GM23338 (cell line): ENCODE data around the gene RAVER1. TPM values are rescaled to one million over a fixed set of nuclear protein-coding genes. Genes with fewer than 3 reads are reported as not detected.

Source experiments
- ATAC-seq: fragments of 200-7000 bp; cut with Tn5 transposase; 3 replicates; pipeline ENCODE4 v1.9.1; 2020
- DNase-seq: peaks from one replicate; pipeline ENCODE4 v3.0.0-alpha.2; 2015; ENCODE audit warnings: low spot score
- H2AFZ ChIP-seq: fragments of 200-600 bp; sonication (generic); 2 replicates; pipeline ENCODE4 v1.8.0; 2016; ENCODE audit warnings: antibody characterized with exemption, mild to moderate bottlenecking, moderate library complexity
- H3F3A ChIP-seq: fragments of 200-600 bp; sonication (generic); replicated peaks from 2 replicates; pipeline ENCODE4 v1.8.0; 2017; ENCODE audit warnings: antibody characterized with exemption, mixed run types, low read depth
- H3K27ac ChIP-seq: fragments of 200-600 bp; sonication (generic); 2 replicates; pipeline ENCODE4 v1.6.1; 2016; ENCODE audit warnings: low read depth
- H3K27me3 ChIP-seq: fragments of 200-600 bp; sonication (generic); 2 replicates; pipeline ENCODE4 v1.8.0; 2016; ENCODE audit warnings: mild to moderate bottlenecking, mixed run types, moderate library complexity; ENCODE audit not compliant: insufficient read depth
- H3K36me3 ChIP-seq: fragments of 200-600 bp; sonication (generic); 2 replicates; pipeline ENCODE4 v1.8.0; 2016; ENCODE audit warnings: mild to moderate bottlenecking; ENCODE audit not compliant: insufficient read depth
- H3K4me1 ChIP-seq: fragments of 200-600 bp; sonication (generic); 2 replicates; pipeline ENCODE4 v1.8.0; 2016; ENCODE audit warnings: mild to moderate bottlenecking, moderate library complexity; ENCODE audit not compliant: insufficient read depth
- H3K4me2 ChIP-seq: fragments of 200-600 bp; sonication (generic); 2 replicates; pipeline ENCODE4 v1.7.1; 2017; ENCODE audit warnings: mixed run types
- H3K4me3 ChIP-seq: fragments of 200-600 bp; sonication (generic); 2 replicates; pipeline ENCODE4 v1.6.1; 2016; ENCODE audit warnings: mixed run types
- H3K79me2 ChIP-seq: fragments of 200-600 bp; sonication (generic); replicated peaks from 2 replicates; pipeline ENCODE4 v1.8.0; 2017; ENCODE audit warnings: mild to moderate bottlenecking; ENCODE audit not compliant: insufficient read depth
- H3K9me2 ChIP-seq: fragments of 200-600 bp; sonication (generic); 2 replicates; pipeline ENCODE4 v1.8.0; 2017; ENCODE audit not compliant: insufficient read depth
- H4K20me1 ChIP-seq: fragments of 200-600 bp; sonication (generic); replicated peaks from 2 replicates; pipeline ENCODE4 v1.8.0; 2017; ENCODE audit warnings: mild to moderate bottlenecking; ENCODE audit not compliant: insufficient read depth
- H3K27ac Mint-ChIP-seq: 2 replicates; pipeline ENCODE4 v1.8.0; 2020; ENCODE audit warnings: inconsistent platforms, mild to moderate bottlenecking, moderate library complexity, mixed read lengths
- H3K27me3 Mint-ChIP-seq: 3 replicates; pipeline ENCODE4 v1.8.0; 2022; ENCODE audit warnings: low read depth, mild to moderate bottlenecking, moderate library complexity, mixed read lengths, inconsistent platforms; ENCODE audit not compliant: insufficient read depth, poor library complexity
- H3K36me3 Mint-ChIP-seq: 3 replicates; pipeline ENCODE4 v1.8.0; 2021; ENCODE audit warnings: low read depth, mild to moderate bottlenecking, inconsistent platforms, moderate library complexity, mixed read lengths
- H3K4me1 Mint-ChIP-seq: 3 replicates; pipeline ENCODE4 v1.8.0; 2020; ENCODE audit warnings: mild to moderate bottlenecking, inconsistent platforms, mixed read lengths
- H3K4me3 Mint-ChIP-seq: 3 replicates; pipeline ENCODE4 v1.8.0; 2021; ENCODE audit warnings: moderate library complexity, mild to moderate bottlenecking, inconsistent platforms, mixed read lengths
- H3K9me3 Mint-ChIP-seq: 3 replicates; pipeline ENCODE4 v1.8.0; 2020; ENCODE audit warnings: moderate library complexity, mild to moderate bottlenecking, inconsistent platforms, mixed read lengths
- CREB1 ChIP-seq: fragments of 250-450 bp; sonication (Bioruptor Pico); IDR thresholded peaks from 2 replicates; pipeline ENCODE4 v1.5.0; 2020; ENCODE audit warnings: low read depth, mild to moderate bottlenecking, moderate library complexity
- EZH2 ChIP-seq: fragments of 200-600 bp; sonication (generic); IDR thresholded peaks from one replicate; pipeline ENCODE4 v1.8.0; 2017; ENCODE audit warnings: antibody characterized with exemption, mild to moderate bottlenecking, low read depth; ENCODE audit not compliant: unreplicated experiment
- EZH2phosphoT487 ChIP-seq: fragments of 200-600 bp; sonication (generic); IDR thresholded peaks from one replicate; pipeline ENCODE4 v1.8.1; 2018; ENCODE audit warnings: antibody characterized with exemption; ENCODE audit not compliant: unreplicated experiment
- JUNB ChIP-seq: IDR thresholded peaks from one replicate; pipeline ENCODE4 v1.6.1; 2016; ENCODE audit warnings: antibody characterized with exemption; ENCODE audit not compliant: unreplicated experiment
- NANOG ChIP-seq: IDR thresholded peaks from 2 replicates; pipeline ENCODE4 v1.6.1; 2016; ENCODE audit warnings: antibody characterized with exemption, borderline replicate concordance
- POLR2AphosphoS5 ChIP-seq: IDR thresholded peaks from 2 replicates; pipeline ENCODE4 v1.6.1; 2016; ENCODE audit warnings: antibody characterized with exemption, low read depth
- STAT1 ChIP-seq: IDR thresholded peaks from one replicate; pipeline ENCODE4 v1.6.1; 2016; ENCODE audit warnings: antibody characterized with exemption; ENCODE audit not compliant: unreplicated experiment
- ZNF114 ChIP-seq: fragments of 250-450 bp; sonication (Bioruptor Pico); IDR thresholded peaks from 2 replicates; pipeline ENCODE4 v1.5.0; 2020; ENCODE audit warnings: mild to moderate bottlenecking, moderate library complexity
- ZNF331 ChIP-seq: fragments of 250-450 bp; sonication (Bioruptor Pico); IDR thresholded peaks from 2 replicates; pipeline ENCODE4 v1.5.0; 2020; ENCODE audit warnings: low read depth, mild to moderate bottlenecking, moderate library complexity
- polyA plus RNA-seq: library from polyadenylated mRNA; unstranded; fragments of >200 nt; fragmentation: Nextera tagmentation; extraction: Ambion mirVana; gene quantifications from 2 replicates; pipeline ENCODE4 v1.2.1, GENCODE V29; 2016
- total RNA-seq: library from RNA; depleted of rRNA; stranded (reverse); fragments of >200 nt; shearing (Covaris generic); gene quantifications from 2 replicates; pipeline ENCODE4 v1.2.3, GENCODE V29; 2014
- TF ChIP-seq, protein P1 (sequence below): IDR thresholded peaks from 2 replicates; pipeline ENCODE4 v1.6.1; 2016; ENCODE audit warnings: antibody characterized with exemption
- TF ChIP-seq, protein P2 (sequence below), 2 experiments: fragments of 200-600 bp in 1 of 2; sonication (generic) in 1 of 2; conservative IDR thresholded peaks; 2 replicates each; pipeline versions ENCODE4 v1.5.1 to v1.6.1; 2016 to 2017; ENCODE audit warnings: antibody characterized with exemption in 2 of 2, low read depth in 2 of 2, mild to moderate bottlenecking in 2 of 2, moderate library complexity in 1 of 2
- TF ChIP-seq, protein P3 (sequence below): fragments of 250-450 bp; sonication (Bioruptor Pico); IDR thresholded peaks from 2 replicates; pipeline ENCODE4 v1.5.0; 2020; ENCODE audit warnings: mild to moderate bottlenecking, moderate library complexity
- TF ChIP-seq, protein P4 (sequence below): IDR thresholded peaks from one replicate; pipeline ENCODE4 v1.6.1; 2018; ENCODE audit warnings: antibody characterized with exemption; ENCODE audit not compliant: unreplicated experiment

Gene RAVER1
- total and polyA plus RNA-seq, 2 experiments from 2014 or later = 25.5 to 88.3 TPM

DNA sequence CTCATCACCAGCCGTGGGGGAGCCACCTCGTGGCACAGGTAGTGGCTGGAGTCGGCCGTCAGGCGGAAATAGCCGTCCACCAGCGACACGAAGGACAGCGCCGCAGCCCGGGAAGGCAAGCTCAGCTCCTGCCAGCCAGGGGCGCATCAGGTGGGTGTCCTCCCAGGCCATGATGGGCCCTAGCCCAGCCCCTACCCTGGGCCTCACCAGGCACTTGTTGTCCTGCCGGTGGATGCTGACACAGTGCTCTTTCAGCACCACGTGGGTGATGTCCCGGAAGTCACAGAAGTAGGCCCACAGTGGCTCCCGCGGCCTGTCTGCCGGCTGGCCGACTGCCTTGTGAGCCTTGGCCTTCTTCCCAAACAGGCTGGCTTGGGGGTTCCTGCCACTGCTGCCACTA is 31.3 kb upstream of the RAVER1 start:
- H3K4me2 ChIP-seq = no peak overlapping the region
- H3K27me3 ChIP-seq = no peaks in the 10 kb centered on the region
- TF ChIP-seq EZH2phosphoT487 (no peak), CREB1 (CRISPR knock-in tag) (no peak), ZNF114 (no peak), JUNB (no peak), POLR2AphosphoS5 (no peak), EZH2 (no peak), ZNF331 (CRISPR knock-in tag) (no peak), NANOG (no peak), STAT1 (no peak)
- TF ChIP-seq, protein P1, sequence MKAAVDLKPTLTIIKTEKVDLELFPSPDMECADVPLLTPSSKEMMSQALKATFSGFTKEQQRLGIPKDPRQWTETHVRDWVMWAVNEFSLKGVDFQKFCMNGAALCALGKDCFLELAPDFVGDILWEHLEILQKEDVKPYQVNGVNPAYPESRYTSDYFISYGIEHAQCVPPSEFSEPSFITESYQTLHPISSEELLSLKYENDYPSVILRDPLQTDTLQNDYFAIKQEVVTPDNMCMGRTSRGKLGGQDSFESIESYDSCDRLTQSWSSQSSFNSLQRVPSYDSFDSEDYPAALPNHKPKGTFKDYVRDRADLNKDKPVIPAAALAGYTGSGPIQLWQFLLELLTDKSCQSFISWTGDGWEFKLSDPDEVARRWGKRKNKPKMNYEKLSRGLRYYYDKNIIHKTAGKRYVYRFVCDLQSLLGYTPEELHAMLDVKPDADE = no peak
- TF ChIP-seq, protein P2, sequence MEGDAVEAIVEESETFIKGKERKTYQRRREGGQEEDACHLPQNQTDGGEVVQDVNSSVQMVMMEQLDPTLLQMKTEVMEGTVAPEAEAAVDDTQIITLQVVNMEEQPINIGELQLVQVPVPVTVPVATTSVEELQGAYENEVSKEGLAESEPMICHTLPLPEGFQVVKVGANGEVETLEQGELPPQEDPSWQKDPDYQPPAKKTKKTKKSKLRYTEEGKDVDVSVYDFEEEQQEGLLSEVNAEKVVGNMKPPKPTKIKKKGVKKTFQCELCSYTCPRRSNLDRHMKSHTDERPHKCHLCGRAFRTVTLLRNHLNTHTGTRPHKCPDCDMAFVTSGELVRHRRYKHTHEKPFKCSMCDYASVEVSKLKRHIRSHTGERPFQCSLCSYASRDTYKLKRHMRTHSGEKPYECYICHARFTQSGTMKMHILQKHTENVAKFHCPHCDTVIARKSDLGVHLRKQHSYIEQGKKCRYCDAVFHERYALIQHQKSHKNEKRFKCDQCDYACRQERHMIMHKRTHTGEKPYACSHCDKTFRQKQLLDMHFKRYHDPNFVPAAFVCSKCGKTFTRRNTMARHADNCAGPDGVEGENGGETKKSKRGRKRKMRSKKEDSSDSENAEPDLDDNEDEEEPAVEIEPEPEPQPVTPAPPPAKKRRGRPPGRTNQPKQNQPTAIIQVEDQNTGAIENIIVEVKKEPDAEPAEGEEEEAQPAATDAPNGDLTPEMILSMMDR (conservative IDR thresholded peaks at IDR 0.05; ENCODE audit: low read depth in 2 of 2) = no peak
- TF ChIP-seq, protein P3, sequence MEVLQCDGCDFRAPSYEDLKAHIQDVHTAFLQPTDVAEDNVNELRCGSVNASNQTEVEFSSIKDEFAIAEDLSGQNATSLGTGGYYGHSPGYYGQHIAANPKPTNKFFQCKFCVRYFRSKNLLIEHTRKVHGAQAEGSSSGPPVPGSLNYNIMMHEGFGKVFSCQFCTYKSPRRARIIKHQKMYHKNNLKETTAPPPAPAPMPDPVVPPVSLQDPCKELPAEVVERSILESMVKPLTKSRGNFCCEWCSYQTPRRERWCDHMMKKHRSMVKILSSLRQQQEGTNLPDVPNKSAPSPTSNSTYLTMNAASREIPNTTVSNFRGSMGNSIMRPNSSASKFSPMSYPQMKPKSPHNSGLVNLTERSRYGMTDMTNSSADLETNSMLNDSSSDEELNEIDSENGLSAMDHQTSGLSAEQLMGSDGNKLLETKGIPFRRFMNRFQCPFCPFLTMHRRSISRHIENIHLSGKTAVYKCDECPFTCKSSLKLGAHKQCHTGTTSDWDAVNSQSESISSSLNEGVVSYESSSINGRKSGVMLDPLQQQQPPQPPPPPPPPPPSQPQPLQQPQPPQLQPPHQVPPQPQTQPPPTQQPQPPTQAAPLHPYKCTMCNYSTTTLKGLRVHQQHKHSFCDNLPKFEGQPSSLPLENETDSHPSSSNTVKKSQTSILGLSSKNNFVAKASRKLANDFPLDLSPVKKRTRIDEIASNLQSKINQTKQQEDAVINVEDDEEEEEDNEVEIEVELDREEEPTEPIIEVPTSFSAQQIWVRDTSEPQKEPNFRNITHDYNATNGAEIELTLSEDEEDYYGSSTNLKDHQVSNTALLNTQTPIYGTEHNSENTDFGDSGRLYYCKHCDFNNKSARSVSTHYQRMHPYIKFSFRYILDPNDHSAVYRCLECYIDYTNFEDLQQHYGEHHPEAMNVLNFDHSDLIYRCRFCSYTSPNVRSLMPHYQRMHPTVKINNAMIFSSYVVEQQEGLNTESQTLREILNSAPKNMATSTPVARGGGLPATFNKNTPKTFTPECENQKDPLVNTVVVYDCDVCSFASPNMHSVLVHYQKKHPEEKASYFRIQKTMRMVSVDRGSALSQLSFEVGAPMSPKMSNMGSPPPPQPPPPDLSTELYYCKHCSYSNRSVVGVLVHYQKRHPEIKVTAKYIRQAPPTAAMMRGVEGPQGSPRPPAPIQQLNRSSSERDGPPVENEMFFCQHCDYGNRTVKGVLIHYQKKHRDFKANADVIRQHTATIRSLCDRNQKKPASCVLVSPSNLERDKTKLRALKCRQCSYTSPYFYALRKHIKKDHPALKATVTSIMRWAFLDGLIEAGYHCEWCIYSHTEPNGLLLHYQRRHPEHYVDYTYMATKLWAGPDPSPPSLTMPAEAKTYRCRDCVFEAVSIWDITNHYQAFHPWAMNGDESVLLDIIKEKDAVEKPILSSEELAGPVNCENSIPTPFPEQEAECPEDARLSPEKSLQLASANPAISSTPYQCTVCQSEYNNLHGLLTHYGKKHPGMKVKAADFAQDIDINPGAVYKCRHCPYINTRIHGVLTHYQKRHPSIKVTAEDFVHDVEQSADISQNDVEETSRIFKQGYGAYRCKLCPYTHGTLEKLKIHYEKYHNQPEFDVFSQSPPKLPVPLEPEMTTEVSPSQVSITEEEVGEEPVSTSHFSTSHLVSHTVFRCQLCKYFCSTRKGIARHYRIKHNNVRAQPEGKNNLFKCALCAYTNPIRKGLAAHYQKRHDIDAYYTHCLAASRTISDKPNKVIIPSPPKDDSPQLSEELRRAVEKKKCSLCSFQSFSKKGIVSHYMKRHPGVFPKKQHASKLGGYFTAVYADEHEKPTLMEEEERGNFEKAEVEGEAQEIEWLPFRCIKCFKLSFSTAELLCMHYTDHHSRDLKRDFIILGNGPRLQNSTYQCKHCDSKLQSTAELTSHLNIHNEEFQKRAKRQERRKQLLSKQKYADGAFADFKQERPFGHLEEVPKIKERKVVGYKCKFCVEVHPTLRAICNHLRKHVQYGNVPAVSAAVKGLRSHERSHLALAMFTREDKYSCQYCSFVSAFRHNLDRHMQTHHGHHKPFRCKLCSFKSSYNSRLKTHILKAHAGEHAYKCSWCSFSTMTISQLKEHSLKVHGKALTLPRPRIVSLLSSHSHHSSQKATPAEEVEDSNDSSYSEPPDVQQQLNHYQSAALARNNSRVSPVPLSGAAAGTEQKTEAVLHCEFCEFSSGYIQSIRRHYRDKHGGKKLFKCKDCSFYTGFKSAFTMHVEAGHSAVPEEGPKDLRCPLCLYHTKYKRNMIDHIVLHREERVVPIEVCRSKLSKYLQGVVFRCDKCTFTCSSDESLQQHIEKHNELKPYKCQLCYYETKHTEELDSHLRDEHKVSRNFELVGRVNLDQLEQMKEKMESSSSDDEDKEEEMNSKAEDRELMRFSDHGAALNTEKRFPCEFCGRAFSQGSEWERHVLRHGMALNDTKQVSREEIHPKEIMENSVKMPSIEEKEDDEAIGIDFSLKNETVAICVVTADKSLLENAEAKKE (CRISPR knock-in tag) = no peak
- TF ChIP-seq, protein P4, sequence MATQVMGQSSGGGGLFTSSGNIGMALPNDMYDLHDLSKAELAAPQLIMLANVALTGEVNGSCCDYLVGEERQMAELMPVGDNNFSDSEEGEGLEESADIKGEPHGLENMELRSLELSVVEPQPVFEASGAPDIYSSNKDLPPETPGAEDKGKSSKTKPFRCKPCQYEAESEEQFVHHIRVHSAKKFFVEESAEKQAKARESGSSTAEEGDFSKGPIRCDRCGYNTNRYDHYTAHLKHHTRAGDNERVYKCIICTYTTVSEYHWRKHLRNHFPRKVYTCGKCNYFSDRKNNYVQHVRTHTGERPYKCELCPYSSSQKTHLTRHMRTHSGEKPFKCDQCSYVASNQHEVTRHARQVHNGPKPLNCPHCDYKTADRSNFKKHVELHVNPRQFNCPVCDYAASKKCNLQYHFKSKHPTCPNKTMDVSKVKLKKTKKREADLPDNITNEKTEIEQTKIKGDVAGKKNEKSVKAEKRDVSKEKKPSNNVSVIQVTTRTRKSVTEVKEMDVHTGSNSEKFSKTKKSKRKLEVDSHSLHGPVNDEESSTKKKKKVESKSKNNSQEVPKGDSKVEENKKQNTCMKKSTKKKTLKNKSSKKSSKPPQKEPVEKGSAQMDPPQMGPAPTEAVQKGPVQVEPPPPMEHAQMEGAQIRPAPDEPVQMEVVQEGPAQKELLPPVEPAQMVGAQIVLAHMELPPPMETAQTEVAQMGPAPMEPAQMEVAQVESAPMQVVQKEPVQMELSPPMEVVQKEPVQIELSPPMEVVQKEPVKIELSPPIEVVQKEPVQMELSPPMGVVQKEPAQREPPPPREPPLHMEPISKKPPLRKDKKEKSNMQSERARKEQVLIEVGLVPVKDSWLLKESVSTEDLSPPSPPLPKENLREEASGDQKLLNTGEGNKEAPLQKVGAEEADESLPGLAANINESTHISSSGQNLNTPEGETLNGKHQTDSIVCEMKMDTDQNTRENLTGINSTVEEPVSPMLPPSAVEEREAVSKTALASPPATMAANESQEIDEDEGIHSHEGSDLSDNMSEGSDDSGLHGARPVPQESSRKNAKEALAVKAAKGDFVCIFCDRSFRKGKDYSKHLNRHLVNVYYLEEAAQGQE = no peak
- H3K79me2 ChIP-seq = no peaks in the 10 kb centered on the region
- no peak overlapping the region for H3K4me3 ChIP-seq
- no peak for ATAC-seq
- H3K4me1 Mint-ChIP-seq = no peaks in the 10 kb centered on the region
- H3K9me3 Mint-ChIP-seq = no peaks in the 10 kb centered on the region; the same call in 2 of the 3 replicates
- no peak overlapping the region for H3K4me3 Mint-ChIP-seq
- no peak overlapping the region for H3K27ac Mint-ChIP-seq
- no peaks in the 10 kb centered on the region for H3F3A ChIP-seq
- peaks cover 36% of the 10 kb centered on the region for H3K36me3 Mint-ChIP-seq
- 0 out of 2 replicates have a peak, but pooled peaks cover 3% of the 10 kb centered on the region for H4K20me1 ChIP-seq
- no peaks in the 10 kb centered on the region for H3K4me1 ChIP-seq
- no peak overlapping the region for H2AFZ ChIP-seq
- DNase-seq = no peak
- H3K36me3 ChIP-seq = no peaks in the 10 kb centered on the region; the same call in 1 of the 2 replicates
- no peak overlapping the region for H3K27ac ChIP-seq
- H3K27me3 Mint-ChIP-seq = peaks cover 9% of the 10 kb centered on the region
- no peaks in the 10 kb centered on the region for H3K9me2 ChIP-seq
